ENCODE measurements around the gene ELL3. TPM values are rescaled to one million over a fixed set of nuclear protein-coding genes. Genes with fewer than 3 reads are reported as not detected.

ELL3 gene
- total RNA-seq, 1 donor from 2014 or later: 0.82 TPM

DNA sequence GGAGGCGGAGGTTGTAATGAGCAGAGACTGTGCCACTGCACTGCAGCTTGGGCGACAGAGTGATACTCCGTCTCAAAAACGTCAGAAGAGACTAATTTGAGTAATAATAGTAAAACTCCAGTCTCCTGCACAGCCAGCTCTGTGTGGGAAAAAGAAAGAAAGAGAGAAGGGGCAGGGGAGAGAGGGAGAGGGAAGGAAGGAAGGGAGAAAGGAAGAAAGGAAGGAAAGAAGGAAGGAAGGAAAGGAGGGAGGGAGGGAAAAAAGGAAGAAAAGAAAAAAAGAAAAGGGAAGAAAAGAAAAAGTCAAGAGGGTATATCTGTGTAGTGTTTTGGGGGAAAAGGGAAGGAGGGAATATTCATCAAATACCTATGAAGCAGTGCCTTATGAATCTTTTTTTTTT, 53.6 kb downstream of the ELL3 start:
- no peaks in the 10 kb centered on the region for H3K36me3 ChIP-seq
- no peak overlapping the region for H3K4me3 ChIP-seq
- DNase-seq: no peak
- TF ChIP-seq, protein P1, sequence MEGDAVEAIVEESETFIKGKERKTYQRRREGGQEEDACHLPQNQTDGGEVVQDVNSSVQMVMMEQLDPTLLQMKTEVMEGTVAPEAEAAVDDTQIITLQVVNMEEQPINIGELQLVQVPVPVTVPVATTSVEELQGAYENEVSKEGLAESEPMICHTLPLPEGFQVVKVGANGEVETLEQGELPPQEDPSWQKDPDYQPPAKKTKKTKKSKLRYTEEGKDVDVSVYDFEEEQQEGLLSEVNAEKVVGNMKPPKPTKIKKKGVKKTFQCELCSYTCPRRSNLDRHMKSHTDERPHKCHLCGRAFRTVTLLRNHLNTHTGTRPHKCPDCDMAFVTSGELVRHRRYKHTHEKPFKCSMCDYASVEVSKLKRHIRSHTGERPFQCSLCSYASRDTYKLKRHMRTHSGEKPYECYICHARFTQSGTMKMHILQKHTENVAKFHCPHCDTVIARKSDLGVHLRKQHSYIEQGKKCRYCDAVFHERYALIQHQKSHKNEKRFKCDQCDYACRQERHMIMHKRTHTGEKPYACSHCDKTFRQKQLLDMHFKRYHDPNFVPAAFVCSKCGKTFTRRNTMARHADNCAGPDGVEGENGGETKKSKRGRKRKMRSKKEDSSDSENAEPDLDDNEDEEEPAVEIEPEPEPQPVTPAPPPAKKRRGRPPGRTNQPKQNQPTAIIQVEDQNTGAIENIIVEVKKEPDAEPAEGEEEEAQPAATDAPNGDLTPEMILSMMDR (IDR thresholded peaks at IDR 0.05; ENCODE audit: borderline replicate concordance): no peak
- H3K27ac ChIP-seq (replicated peaks): no peak overlapping the region
- H3K9me3 ChIP-seq (replicated peaks): no peaks in the 10 kb centered on the region
- intact Hi-C loops (cut with micrococcal nuclease): no loop called here
- peaks cover 19% of the 10 kb centered on the region for H3K27me3 ChIP-seq (ENCODE audit: low read depth)
- H3K4me1 ChIP-seq: no peaks in the 10 kb centered on the region

Small RNAs within 50 kb of the gene (microRNA-seq; reads per million reads assigned to microRNA genes)
- not detected for gene MIR1282

Other genes with a start within 250 kb of the ELL3 start
- gene PPIP5K1, start 186.8 kb downstream of the ELL3 start, total RNA-seq: 12.8 TPM
- gene CKMT1B, start 182.9 kb downstream of the ELL3 start, total RNA-seq: not detected
- gene STRC, start 158.2 kb downstream of the ELL3 start, total RNA-seq: not detected
- gene CATSPER2, start 128.1 kb downstream of the ELL3 start, total RNA-seq: 1.2 TPM
- gene CKMT1A, start 83.1 kb downstream of the ELL3 start, total RNA-seq: not detected
- gene PDIA3, start 30.5 kb downstream of the ELL3 start, total RNA-seq: 154 TPM
- gene SERF2, start 15.4 kb upstream of the ELL3 start, total RNA-seq: 900 TPM
- gene SERINC4, start 23.3 kb upstream of the ELL3 start, total RNA-seq: 0.44 TPM
- gene HYPK, start 23.6 kb upstream of the ELL3 start, total RNA-seq: 17.9 TPM
- 20.4 TPM for gene MFAP1, start 47.7 kb upstream of the ELL3 start, total RNA-seq
- 1.8 TPM for gene WDR76, start 50.0 kb upstream of the ELL3 start, total RNA-seq